ENCODE data around the gene FCRL4.
"Not testable (repeated sequence)": the region's sequence is repeated elsewhere in the genome, so short reads cannot be mapped to it uniquely, and the experiment has no call there.

Gene FCRL4

GRCh38 chr1:157558119-157558518 lies 39.8 kb downstream of the FCRL4 start:
- Histone ChIP-seq H3K4me3 (no peak overlapping the region), H3K27ac (no peak overlapping the region)

- H3K4me3 ChIP-seq: peak within 1 kb of the TSS in 1 of 7 experiments; percentile 0
- no peak within 1 kb of the TSS for H3K27ac ChIP-seq
Observed at GRCh38 chr1:157551694-157552693, 45.9 kb downstream of the FCRL4 start, which contains the start of gene FCRL5. TSS of gene FCRL5 (minus strand) at chr1:157552515. CDS start at chr1:157552362, 153 bp downstream.

GRCh38 chr1:157548081-157548480 lies 49.8 kb downstream of the FCRL4 start:
- H3K27ac ChIP-seq, H3K4me3 ChIP-seq: not testable (repeated sequence)

GRCh38 chr1:157542676-157543075 lies 55.2 kb downstream of the FCRL4 start:
- no peak overlapping the region for H3K27ac ChIP-seq
- no peak overlapping the region for H3K4me3 ChIP-seq

- Histone ChIP-seq H3K27ac (no peak overlapping the region), H3K4me3 (no peak overlapping the region)
Observed at GRCh38 chr1:157540852-157541251, 57.0 kb downstream of the FCRL4 start.

GRCh38 chr1:157540160-157540748 lies 57.6 kb downstream of the FCRL4 start:
- no peak overlapping the region for H3K27ac ChIP-seq

GRCh38 chr1:157539568-157539967 lies 58.3 kb downstream of the FCRL4 start:
- H3K27ac ChIP-seq: no peak overlapping the region

More at GRCh38 chr1:157540160-157540748, 57.6 kb downstream of the FCRL4 start:
- no peak overlapping the region for H3K4me3 ChIP-seq

GRCh38 chr1:157532569-157532968 lies 65.3 kb downstream of the FCRL4 start:
- no peak overlapping the region for H3K27ac ChIP-seq
- no peak overlapping the region for H3K4me3 ChIP-seq

More at GRCh38 chr1:157539568-157539967, 58.3 kb downstream of the FCRL4 start:
- no peak overlapping the region for H3K4me3 ChIP-seq

GRCh38 chr1:157523774-157524493 lies 74.0 kb downstream of the FCRL4 start:
- H3K27ac ChIP-seq: no peak overlapping the region
- H3K4me3 ChIP-seq: no peak overlapping the region

Measured in skin epidermis (tissue), 12 donors.